Upper lobe of right lung (tissue), 1 donor: ENCODE data around the gene RILPL1. TPM values are rescaled to one million over a fixed set of nuclear protein-coding genes. Genes with fewer than 3 reads are reported as not detected.

Experiments
- ATAC-seq: fragments of 200-7000 bp; cut with Tn5 transposase; one replicate; pipeline ENCODE4 v1.9.1; 2020; ENCODE audit warnings: mild to moderate bottlenecking, moderate library complexity
- DNase-seq: peaks from one replicate; pipeline ENCODE4 v3.0.0-alpha.2; 2020
- H3K27ac ChIP-seq: fragments of 200-600 bp; one replicate; pipeline ENCODE4 v1.8.0; 2022
- H3K27me3 ChIP-seq: fragments of 200-600 bp; one replicate; pipeline ENCODE4 v1.8.0; 2022; ENCODE audit warnings: mild to moderate bottlenecking
- H3K36me3 ChIP-seq: fragments of 200-600 bp; one replicate; pipeline ENCODE4 v1.8.0; 2022
- H3K4me1 ChIP-seq: fragments of 200-600 bp; one replicate; pipeline ENCODE4 v1.8.0; 2022
- H3K4me3 ChIP-seq: fragments of 200-600 bp; one replicate; pipeline ENCODE4 v1.8.0; 2022; ENCODE audit warnings: mild to moderate bottlenecking
- H3K9me3 ChIP-seq: fragments of 200-600 bp; one replicate; pipeline ENCODE4 v1.8.0; 2022
- intact Hi-C: fragments of 100-400 bp; cut with DNase I; formaldehyde crosslinking; loops from one replicate; pipeline ENCODE4 v1.11.0; 2022
- total RNA-seq: library from RNA; stranded (reverse); fragmentation: NEBNext Ultra II Directional; extraction: Animal tissue kit (Norgen Biotek cat#: 25700); gene quantifications from one replicate; pipeline ENCODE4 v1.2.1, GENCODE V29; 2021
- TF ChIP-seq, protein P1 (sequence below): fragments of 200-600 bp; IDR thresholded peaks from one replicate; pipeline ENCODE4 v1.8.0; 2022; ENCODE audit warnings: antibody characterized with exemption
- donor health status: DM: no; HTN: yes; CAD: no; lungs with severe emphysema.

The RILPL1 gene
- total RNA-seq, 1 donor from 2014 or later, result 17.9 TPM

DNA sequence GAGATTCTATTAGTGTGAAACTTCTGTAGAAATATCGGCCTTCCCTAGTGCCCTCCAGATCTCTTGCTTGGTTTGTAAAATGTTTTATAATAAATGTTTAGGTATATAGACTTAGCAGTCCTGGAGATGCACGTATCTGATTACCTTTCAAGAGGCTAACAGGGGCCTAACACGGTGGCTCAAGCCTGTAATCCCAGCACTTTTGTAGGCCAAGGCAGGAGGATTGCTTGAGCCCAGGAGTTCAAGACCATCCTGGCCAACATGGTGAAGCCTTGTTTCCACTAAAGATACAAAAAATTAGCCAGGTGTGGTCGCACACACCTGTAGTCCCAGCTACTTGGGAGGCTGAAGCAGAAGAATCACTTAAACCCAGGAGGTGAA, 87.2 kb downstream of the RILPL1 start:
- intact Hi-C loops, result no loop called here
- Histone ChIP-seq H3K36me3 (no peaks in the 10 kb centered on the region), H3K27me3 (no peaks in the 10 kb centered on the region), H3K4me1 (peaks cover 40% of the 10 kb centered on the region), H3K4me3 (no peak overlapping the region), H3K9me3 (no peaks in the 10 kb centered on the region), H3K27ac (peak overlapping the region; percentile 89)
- TF ChIP-seq, protein P1, sequence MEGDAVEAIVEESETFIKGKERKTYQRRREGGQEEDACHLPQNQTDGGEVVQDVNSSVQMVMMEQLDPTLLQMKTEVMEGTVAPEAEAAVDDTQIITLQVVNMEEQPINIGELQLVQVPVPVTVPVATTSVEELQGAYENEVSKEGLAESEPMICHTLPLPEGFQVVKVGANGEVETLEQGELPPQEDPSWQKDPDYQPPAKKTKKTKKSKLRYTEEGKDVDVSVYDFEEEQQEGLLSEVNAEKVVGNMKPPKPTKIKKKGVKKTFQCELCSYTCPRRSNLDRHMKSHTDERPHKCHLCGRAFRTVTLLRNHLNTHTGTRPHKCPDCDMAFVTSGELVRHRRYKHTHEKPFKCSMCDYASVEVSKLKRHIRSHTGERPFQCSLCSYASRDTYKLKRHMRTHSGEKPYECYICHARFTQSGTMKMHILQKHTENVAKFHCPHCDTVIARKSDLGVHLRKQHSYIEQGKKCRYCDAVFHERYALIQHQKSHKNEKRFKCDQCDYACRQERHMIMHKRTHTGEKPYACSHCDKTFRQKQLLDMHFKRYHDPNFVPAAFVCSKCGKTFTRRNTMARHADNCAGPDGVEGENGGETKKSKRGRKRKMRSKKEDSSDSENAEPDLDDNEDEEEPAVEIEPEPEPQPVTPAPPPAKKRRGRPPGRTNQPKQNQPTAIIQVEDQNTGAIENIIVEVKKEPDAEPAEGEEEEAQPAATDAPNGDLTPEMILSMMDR, result no peak
- ATAC-seq (no peak), DNase-seq (no peak)

GRCh38 chr12:123445388-123446332, 87.9 kb downstream of the RILPL1 start:
- DNase-seq, result peak; percentile 71
- Histone ChIP-seq H3K27ac (peak overlapping the region; percentile 89), H3K4me3 (no peak overlapping the region), H3K27me3 (no peaks in the 10 kb centered on the region), H3K36me3 (no peaks in the 10 kb centered on the region), H3K4me1 (peaks cover 40% of the 10 kb centered on the region), H3K9me3 (no peaks in the 10 kb centered on the region)
- peak; percentile 83 for ATAC-seq
- TF ChIP-seq, protein P1, result no peak
- intact Hi-C loops, result no loop called here

- ATAC-seq (no peak), DNase-seq (no peak)
- Histone ChIP-seq H3K9me3 (no peaks in the 10 kb centered on the region), H3K27me3 (no peaks in the 10 kb centered on the region), H3K27ac (peak overlapping the region; percentile 89), H3K4me1 (peaks cover 40% of the 10 kb centered on the region), H3K4me3 (no peak overlapping the region), H3K36me3 (no peaks in the 10 kb centered on the region)
- TF ChIP-seq, protein P1, result no peak
- intact Hi-C loops, result no loop called here
Observed at GRCh38 chr12:123444092-123445026, 89.2 kb downstream of the RILPL1 start.

DNA sequence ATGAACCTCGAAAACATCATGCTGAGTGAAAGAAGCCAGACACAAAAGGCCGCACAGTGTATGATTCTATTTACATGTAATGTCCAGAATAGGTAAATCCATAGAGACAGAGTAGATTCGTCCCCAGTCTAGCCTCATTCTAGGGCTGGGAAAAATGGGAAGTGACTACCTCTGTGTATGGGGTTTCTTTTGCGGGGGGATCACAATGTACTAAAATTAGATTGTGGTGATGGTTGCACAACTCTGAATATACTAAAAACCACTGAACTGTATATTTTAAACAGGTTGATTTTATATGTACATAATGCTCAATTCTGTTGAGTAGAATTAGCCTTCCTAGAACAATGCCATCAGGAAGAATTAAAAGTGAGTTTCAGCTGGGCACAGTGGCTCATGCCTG, 90.7 kb downstream of the RILPL1 start:
- H3K27me3 ChIP-seq, result no peaks in the 10 kb centered on the region
- TF ChIP-seq, protein P1, result no peak
- H3K4me1 ChIP-seq, result peaks cover 33% of the 10 kb centered on the region
- no peak for ATAC-seq
- H3K27ac ChIP-seq, result no peak overlapping the region
- H3K4me3 ChIP-seq, result no peak overlapping the region
- DNase-seq, result no peak
- no peaks in the 10 kb centered on the region for H3K36me3 ChIP-seq
- intact Hi-C loops, result no loop called here
- no peaks in the 10 kb centered on the region for H3K9me3 ChIP-seq

DNA sequence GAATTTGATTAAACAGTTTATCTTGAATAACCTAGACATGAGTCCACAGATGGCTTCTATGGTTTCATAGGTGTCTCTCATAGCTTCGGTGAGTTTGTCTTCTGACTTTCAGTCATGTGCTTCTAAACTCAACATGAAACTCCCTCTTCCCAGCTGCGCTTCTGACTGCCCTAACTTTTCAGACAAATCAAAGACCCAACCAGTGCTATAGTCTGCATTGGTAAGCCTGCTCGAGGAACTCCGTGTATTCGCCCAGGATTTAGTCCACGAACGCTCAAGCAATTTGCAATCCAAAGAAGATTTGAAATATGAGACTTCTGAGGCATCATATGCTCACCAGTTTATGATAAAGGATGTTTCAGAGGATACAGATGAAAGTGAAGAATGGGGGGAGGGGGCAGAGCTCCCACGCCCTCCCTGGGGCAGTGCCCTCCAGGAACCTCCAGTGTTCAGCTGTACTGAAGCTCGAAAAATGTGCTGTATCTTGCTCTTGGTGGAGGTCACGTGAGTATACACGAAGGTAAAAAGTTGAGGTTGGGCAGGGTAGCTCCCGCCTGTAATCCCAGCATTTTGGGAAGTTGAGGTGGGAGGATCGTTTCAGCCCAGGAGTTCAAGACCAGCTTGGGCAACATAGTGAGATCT, 91.9 kb downstream of the RILPL1 start:
- ATAC-seq, result no peak
- no peaks in the 10 kb centered on the region for H3K27me3 ChIP-seq
- TF ChIP-seq, protein P1, result no peak

More for the DNA sequence above, 91.9 kb downstream of the RILPL1 start:
- no peaks in the 10 kb centered on the region for H3K36me3 ChIP-seq
- no peaks in the 10 kb centered on the region for H3K9me3 ChIP-seq
- no peak overlapping the region for H3K27ac ChIP-seq
- H3K4me1 ChIP-seq, result peaks cover 27% of the 10 kb centered on the region
- no peak for DNase-seq
- H3K4me3 ChIP-seq, result no peak overlapping the region
- intact Hi-C loops, result no loop called here
